ENCODE results near the gene RNF111. TPM values are rescaled to one million over a fixed set of nuclear protein-coding genes. Genes with fewer than 3 reads are reported as not detected.
A peak's percentile ranks its signal among the peaks of the same experiment; 100 is the strongest.

Gene RNF111
- polyA plus RNA-seq, 2 donors: 7.6 to 9.7 TPM

- Histone ChIP-seq H3K27ac (ENCODE audit: low read depth in 2 of 2, low read length in 1 of 2) (no peak overlapping the region), H3K4me1 (ENCODE audit: control insufficient read depth in 2 of 2, insufficient read depth in 2 of 2, low read length in 1 of 2) (no peaks in the 10 kb centered on the region), H3K36me3 (ENCODE audit: control insufficient read depth in 2 of 2, insufficient read depth in 2 of 2, low read length in 1 of 2) (peaks cover 4 to 6% of the 10 kb centered on the region in 2 donors), H3K4me3 (ENCODE audit: low read depth in 1 of 2, low read length in 2 of 2) (no peak overlapping the region), H3K9me3 (ENCODE audit: control insufficient read depth in 2 of 2, insufficient read depth in 1 of 2, low read depth in 1 of 2, low read length in 1 of 2) (no peaks in the 10 kb centered on the region), H3K27me3 (ENCODE audit: control insufficient read depth in 1 of 2, insufficient read depth in 2 of 2, low read length in 2 of 2) (no peaks in the 10 kb centered on the region)
- WGBS, 2 donors: 95 to 100% methylated on average over 2 of the region's 2 CpGs
Measured at GRCh38 chr15:59087731-59088130, 100.3 kb downstream of the RNF111 start.

DNA sequence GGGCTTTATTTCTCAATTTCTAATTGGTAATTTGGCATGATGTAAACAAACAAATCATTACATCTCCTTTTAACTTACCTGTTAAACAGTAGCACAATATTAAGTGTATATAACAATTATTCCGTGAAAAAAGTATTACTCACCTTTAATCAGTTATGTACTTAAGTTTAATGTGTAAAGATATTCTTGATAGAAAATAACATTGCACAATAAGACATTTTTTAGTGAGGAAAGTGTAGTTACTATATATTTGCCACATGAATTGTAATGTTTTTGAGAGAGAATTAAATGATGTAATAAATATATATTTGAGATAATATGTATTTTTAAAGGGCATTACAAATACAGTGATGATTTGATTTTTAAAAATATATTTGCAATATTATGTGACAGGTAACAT, 106.6 kb downstream of the RNF111 start:
- 80 to 96% methylated on average over 1 of the region's 1 CpG for whole genome bisulfite sequencing, 2 donors

DNA sequence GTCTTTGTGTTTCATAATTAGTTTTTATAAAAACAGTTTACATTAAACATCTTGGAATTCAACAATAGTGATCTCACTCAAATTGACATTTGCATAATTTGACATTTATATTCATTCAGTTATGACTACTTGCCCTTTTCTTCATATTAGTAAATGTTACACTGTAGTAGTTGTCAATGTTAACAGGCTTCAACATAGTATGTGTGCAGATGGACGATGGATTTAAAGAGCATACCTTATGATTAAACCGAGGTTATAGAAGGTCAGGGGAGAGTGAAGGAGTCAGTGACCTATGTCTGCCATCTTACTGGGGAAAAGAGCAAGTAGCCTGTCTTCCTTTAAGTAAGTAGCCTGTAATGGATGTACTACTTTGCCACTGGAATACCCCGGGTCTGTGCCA, 109.0 kb downstream of the RNF111 start:
- Histone ChIP-seq H3K27ac (ENCODE audit: low read depth in 2 of 2, low read length in 1 of 2) (no peak overlapping the region), H3K9me3 (ENCODE audit: control insufficient read depth in 2 of 2, insufficient read depth in 1 of 2, low read depth in 1 of 2, low read length in 1 of 2) (no peaks in the 10 kb centered on the region), H3K36me3 (ENCODE audit: control insufficient read depth in 2 of 2, insufficient read depth in 2 of 2, low read length in 1 of 2) (peaks cover 0 to 15% of the 10 kb centered on the region in 2 donors), H3K4me1 (ENCODE audit: control insufficient read depth in 2 of 2, insufficient read depth in 2 of 2, low read length in 1 of 2) (no peaks in the 10 kb centered on the region), H3K4me3 (ENCODE audit: low read depth in 1 of 2, low read length in 2 of 2) (no peak overlapping the region), H3K27me3 (ENCODE audit: control insufficient read depth in 1 of 2, insufficient read depth in 2 of 2, low read length in 2 of 2) (no peaks in the 10 kb centered on the region)
- 83 to 86% methylated on average over 3 of the region's 3 CpGs for WGBS, 2 donors

More for the DNA sequence above, 106.6 kb downstream of the RNF111 start:
- H3K4me1 ChIP-seq (ENCODE audit: control insufficient read depth in 2 of 2, insufficient read depth in 2 of 2, low read length in 1 of 2): no peaks in the 10 kb centered on the region
- peaks cover 0 to 10% of the 10 kb centered on the region in 2 donors for H3K36me3 ChIP-seq (ENCODE audit: control insufficient read depth in 2 of 2, insufficient read depth in 2 of 2, low read length in 1 of 2)
- no peak overlapping the region for H3K27ac ChIP-seq (ENCODE audit: low read depth in 2 of 2, low read length in 1 of 2)
- no peaks in the 10 kb centered on the region for H3K27me3 ChIP-seq (ENCODE audit: control insufficient read depth in 1 of 2, insufficient read depth in 2 of 2, low read length in 2 of 2)
- H3K9me3 ChIP-seq (ENCODE audit: control insufficient read depth in 2 of 2, insufficient read depth in 1 of 2, low read depth in 1 of 2, low read length in 1 of 2): no peaks in the 10 kb centered on the region
- H3K4me3 ChIP-seq (ENCODE audit: low read depth in 1 of 2, low read length in 2 of 2): no peak overlapping the region

- WGBS, 2 donors: 66 to 85% methylated on average over 2 of the region's 2 CpGs
Measured at GRCh38 chr15:59099162-59099685, 111.8 kb downstream of the RNF111 start.

DNA sequence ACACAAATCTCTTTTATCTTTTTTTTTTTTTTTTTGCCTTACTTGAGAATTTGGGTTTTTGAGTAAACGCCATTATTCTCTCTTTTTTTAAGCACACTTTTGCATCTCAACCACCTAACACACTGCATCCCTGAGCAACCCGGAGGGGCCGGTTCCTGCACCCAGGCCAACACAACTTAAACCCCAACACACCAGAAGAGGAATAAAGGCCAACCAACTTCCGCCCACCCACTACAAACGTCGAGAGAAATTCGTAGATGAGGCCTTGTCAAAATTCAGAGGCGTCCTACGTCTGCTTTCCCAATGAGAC, 117.1 kb downstream of the RNF111 start:
- Histone ChIP-seq H3K36me3 (ENCODE audit: control insufficient read depth in 2 of 2, insufficient read depth in 2 of 2, low read length in 1 of 2) (peaks cover 3 to 4% of the 10 kb centered on the region in 2 donors), H3K4me1 (ENCODE audit: control insufficient read depth in 2 of 2, insufficient read depth in 2 of 2, low read length in 1 of 2) (peaks cover 0 to 3% of the 10 kb centered on the region in 2 donors), H3K27me3 (ENCODE audit: control insufficient read depth in 1 of 2, insufficient read depth in 2 of 2, low read length in 2 of 2) (no peaks in the 10 kb centered on the region), H3K4me3 (ENCODE audit: low read depth in 1 of 2, low read length in 2 of 2) (peak overlapping the region; percentile 48 to 84), H3K27ac (ENCODE audit: low read depth in 2 of 2, low read length in 1 of 2) (peak overlapping the region; percentile 38 to 76), H3K9me3 (ENCODE audit: control insufficient read depth in 2 of 2, insufficient read depth in 1 of 2, low read depth in 1 of 2, low read length in 1 of 2) (no peaks in the 10 kb centered on the region)
- 1% methylated on average over 9 of the region's 9 CpGs for WGBS, 2 donors

More at GRCh38 chr15:59099162-59099685, 111.8 kb downstream of the RNF111 start:
- Histone ChIP-seq H3K9me3 (ENCODE audit: control insufficient read depth in 2 of 2, insufficient read depth in 1 of 2, low read depth in 1 of 2, low read length in 1 of 2) (no peaks in the 10 kb centered on the region), H3K4me3 (ENCODE audit: low read depth in 1 of 2, low read length in 2 of 2) (no peak overlapping the region), H3K4me1 (ENCODE audit: control insufficient read depth in 2 of 2, insufficient read depth in 2 of 2, low read length in 1 of 2) (no peaks in the 10 kb centered on the region), H3K27me3 (ENCODE audit: control insufficient read depth in 1 of 2, insufficient read depth in 2 of 2, low read length in 2 of 2) (no peaks in the 10 kb centered on the region), H3K27ac (ENCODE audit: low read depth in 2 of 2, low read length in 1 of 2) (no peak overlapping the region), H3K36me3 (ENCODE audit: control insufficient read depth in 2 of 2, insufficient read depth in 2 of 2, low read length in 1 of 2) (peaks cover 0 to 11% of the 10 kb centered on the region in 2 donors)

- H3K36me3 ChIP-seq (ENCODE audit: control insufficient read depth in 2 of 2, insufficient read depth in 2 of 2, low read length in 1 of 2): peaks cover 2 to 4% of the 10 kb centered on the region in 2 donors
- H3K9me3 ChIP-seq (ENCODE audit: control insufficient read depth in 2 of 2, insufficient read depth in 1 of 2, low read depth in 1 of 2, low read length in 1 of 2): no peaks in the 10 kb centered on the region
- WGBS, 2 donors: 1% methylated on average over 57 of the region's 57 CpGs
- peak within 1 kb of the TSS; percentile 48 to 76 for H3K27ac ChIP-seq (ENCODE audit: low read depth in 2 of 2, low read length in 1 of 2)
- peaks cover 0 to 3% of the 10 kb centered on the region in 2 donors for H3K4me1 ChIP-seq (ENCODE audit: control insufficient read depth in 2 of 2, insufficient read depth in 2 of 2, low read length in 1 of 2)
- H3K4me3 ChIP-seq (ENCODE audit: low read depth in 1 of 2, low read length in 2 of 2): peak within 1 kb of the TSS; percentile 75 to 84
- H3K27me3 ChIP-seq (ENCODE audit: control insufficient read depth in 1 of 2, insufficient read depth in 2 of 2, low read length in 2 of 2): no peaks in the 10 kb centered on the region
Measured at GRCh38 chr15:59104912-59105732, 117.7 kb downstream of the RNF111 start, which contains the start of gene CCNB2. Gene CCNB2 (plus strand): TSS chr15:59105146. CDS start chr15:59105269, 123 bp downstream.

GRCh38 chr15:59105854-59106253, 118.4 kb downstream of the RNF111 start:
- H3K36me3 ChIP-seq (ENCODE audit: control insufficient read depth in 2 of 2, insufficient read depth in 2 of 2, low read length in 1 of 2): peaks cover 0 to 4% of the 10 kb centered on the region in 2 donors
- WGBS, 2 donors: 21 to 31% methylated on average over 2 of the region's 2 CpGs
- peak overlapping the region in 1 of 2 donors; percentile 84 for H3K4me3 ChIP-seq (ENCODE audit: low read depth in 1 of 2, low read length in 2 of 2)
- peaks cover 0 to 3% of the 10 kb centered on the region in 2 donors for H3K4me1 ChIP-seq (ENCODE audit: control insufficient read depth in 2 of 2, insufficient read depth in 2 of 2, low read length in 1 of 2)
- H3K27me3 ChIP-seq (ENCODE audit: control insufficient read depth in 1 of 2, insufficient read depth in 2 of 2, low read length in 2 of 2): no peaks in the 10 kb centered on the region
- H3K27ac ChIP-seq (ENCODE audit: low read depth in 2 of 2, low read length in 1 of 2): no peak overlapping the region
- no peaks in the 10 kb centered on the region for H3K9me3 ChIP-seq (ENCODE audit: control insufficient read depth in 2 of 2, insufficient read depth in 1 of 2, low read depth in 1 of 2, low read length in 1 of 2)

GRCh38 chr15:59111251-59111650, 123.8 kb downstream of the RNF111 start:
- Histone ChIP-seq H3K27me3 (ENCODE audit: control insufficient read depth in 1 of 2, insufficient read depth in 2 of 2, low read length in 2 of 2) (no peaks in the 10 kb centered on the region), H3K4me3 (ENCODE audit: low read depth in 1 of 2, low read length in 2 of 2) (no peak overlapping the region), H3K27ac (ENCODE audit: low read depth in 2 of 2, low read length in 1 of 2) (no peak overlapping the region), H3K9me3 (ENCODE audit: control insufficient read depth in 2 of 2, insufficient read depth in 1 of 2, low read depth in 1 of 2, low read length in 1 of 2) (no peaks in the 10 kb centered on the region), H3K36me3 (ENCODE audit: control insufficient read depth in 2 of 2, insufficient read depth in 2 of 2, low read length in 1 of 2) (peaks cover 0 to 4% of the 10 kb centered on the region in 2 donors), H3K4me1 (ENCODE audit: control insufficient read depth in 2 of 2, insufficient read depth in 2 of 2, low read length in 1 of 2) (no peaks in the 10 kb centered on the region)
- 91 to 94% methylated on average over 4 of the region's 4 CpGs for WGBS, 2 donors

DNA sequence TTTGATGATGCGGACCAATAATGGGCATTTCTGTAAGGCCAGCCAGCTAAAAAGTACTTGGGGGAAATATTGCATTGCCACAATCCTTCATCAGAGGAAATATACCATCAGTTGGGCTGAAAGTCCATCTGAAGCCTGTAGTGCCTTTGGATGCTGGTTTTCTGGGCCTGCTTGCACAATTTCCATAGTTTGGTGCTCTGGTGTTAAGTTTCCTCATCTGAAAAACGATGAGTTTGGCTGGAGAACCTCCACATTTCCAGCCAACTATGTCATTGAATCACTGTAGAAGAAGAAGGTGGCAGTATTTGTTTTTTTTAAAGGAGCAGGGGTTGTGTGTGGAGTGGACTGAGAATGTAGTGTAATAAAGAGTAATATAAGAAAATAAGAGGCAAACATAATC, 127.6 kb downstream of the RNF111 start:
- H3K9me3 ChIP-seq (ENCODE audit: control insufficient read depth in 2 of 2, insufficient read depth in 1 of 2, low read depth in 1 of 2, low read length in 1 of 2): no peaks in the 10 kb centered on the region
- no peaks in the 10 kb centered on the region for H3K4me1 ChIP-seq (ENCODE audit: control insufficient read depth in 2 of 2, insufficient read depth in 2 of 2, low read length in 1 of 2)
- no peak overlapping the region for H3K4me3 ChIP-seq (ENCODE audit: low read depth in 1 of 2, low read length in 2 of 2)
- peaks cover 0 to 2% of the 10 kb centered on the region in 2 donors for H3K36me3 ChIP-seq (ENCODE audit: control insufficient read depth in 2 of 2, insufficient read depth in 2 of 2, low read length in 1 of 2)
- no peak overlapping the region for H3K27ac ChIP-seq (ENCODE audit: low read depth in 2 of 2, low read length in 1 of 2)
- WGBS, 2 donors: 75 to 83% methylated on average over 2 of the region's 2 CpGs
- no peaks in the 10 kb centered on the region for H3K27me3 ChIP-seq (ENCODE audit: control insufficient read depth in 1 of 2, insufficient read depth in 2 of 2, low read length in 2 of 2)

Data from esophagus (tissue), 2 donors.